Measurements from ENCODE around the gene ITPKB.

The ITPKB gene

DNA sequence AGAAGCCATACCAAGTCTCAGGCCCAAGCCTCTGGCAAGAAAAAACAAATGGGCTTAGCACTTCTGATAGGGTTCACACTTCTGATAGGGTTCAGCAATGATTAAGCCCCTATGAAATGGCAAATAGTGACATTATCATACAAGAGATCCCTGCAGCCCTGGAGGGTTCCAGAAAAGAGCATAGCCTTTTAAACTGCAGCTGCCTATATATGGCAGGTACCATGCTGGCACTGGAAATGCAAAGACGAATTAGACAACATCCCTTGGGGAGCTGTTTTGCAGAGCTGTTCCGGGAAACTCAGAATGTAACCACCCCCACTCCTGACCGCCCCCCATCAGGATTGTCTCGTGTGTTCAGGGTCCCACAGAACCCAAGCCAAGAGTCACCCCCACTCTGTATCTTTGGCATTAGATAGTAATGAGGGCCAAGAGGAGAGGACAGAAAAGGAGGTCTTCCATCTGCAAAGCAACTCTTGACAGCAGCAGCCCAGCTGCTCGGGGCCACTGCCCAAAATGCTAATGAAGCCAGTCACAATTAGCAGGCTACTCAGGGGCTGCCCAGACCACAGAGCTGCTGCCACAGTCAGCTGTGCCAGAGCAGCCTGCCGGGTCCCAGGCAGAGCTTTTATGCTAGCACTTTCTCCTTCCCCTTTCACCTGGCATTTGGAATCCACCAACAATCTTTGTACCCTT, 50.9 kb downstream of the ITPKB start:
- no peaks in the 10 kb centered on the region for H3K27me3 ChIP-seq (ENCODE audit: insufficient read depth, low read depth, severe bottlenecking)

DNA sequence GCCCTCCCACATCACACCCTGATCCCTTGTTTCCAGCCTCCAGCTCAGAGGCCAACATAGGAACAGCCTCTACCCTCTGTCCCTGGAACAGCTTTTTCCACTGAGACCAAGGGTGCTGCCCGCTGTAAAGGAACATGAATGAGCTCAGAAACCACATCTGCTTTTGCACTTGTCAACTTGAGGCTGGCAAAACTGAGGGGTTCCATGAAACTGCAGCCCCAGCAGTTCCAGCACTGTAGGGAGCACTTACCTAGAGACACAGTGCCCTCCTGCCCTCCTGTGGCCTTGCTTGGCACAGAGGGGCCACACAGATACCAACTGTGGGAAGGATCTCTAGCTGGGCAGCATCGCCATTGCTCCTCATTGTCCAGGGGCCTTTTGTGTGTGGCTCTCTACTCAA, 51.7 kb downstream of the ITPKB start:
- Histone ChIP-seq H3K9me3 (ENCODE audit: severe bottlenecking) (no peaks in the 10 kb centered on the region), H3K27ac (no peak overlapping the region), H3K27me3 (ENCODE audit: insufficient read depth, low read depth, severe bottlenecking) (no peaks in the 10 kb centered on the region), H3K36me3 (no peaks in the 10 kb centered on the region), H3K4me3 (ENCODE audit: low read depth, low read length) (no peak overlapping the region)
- no peak for DNase-seq
- TF ChIP-seq, protein P1, sequence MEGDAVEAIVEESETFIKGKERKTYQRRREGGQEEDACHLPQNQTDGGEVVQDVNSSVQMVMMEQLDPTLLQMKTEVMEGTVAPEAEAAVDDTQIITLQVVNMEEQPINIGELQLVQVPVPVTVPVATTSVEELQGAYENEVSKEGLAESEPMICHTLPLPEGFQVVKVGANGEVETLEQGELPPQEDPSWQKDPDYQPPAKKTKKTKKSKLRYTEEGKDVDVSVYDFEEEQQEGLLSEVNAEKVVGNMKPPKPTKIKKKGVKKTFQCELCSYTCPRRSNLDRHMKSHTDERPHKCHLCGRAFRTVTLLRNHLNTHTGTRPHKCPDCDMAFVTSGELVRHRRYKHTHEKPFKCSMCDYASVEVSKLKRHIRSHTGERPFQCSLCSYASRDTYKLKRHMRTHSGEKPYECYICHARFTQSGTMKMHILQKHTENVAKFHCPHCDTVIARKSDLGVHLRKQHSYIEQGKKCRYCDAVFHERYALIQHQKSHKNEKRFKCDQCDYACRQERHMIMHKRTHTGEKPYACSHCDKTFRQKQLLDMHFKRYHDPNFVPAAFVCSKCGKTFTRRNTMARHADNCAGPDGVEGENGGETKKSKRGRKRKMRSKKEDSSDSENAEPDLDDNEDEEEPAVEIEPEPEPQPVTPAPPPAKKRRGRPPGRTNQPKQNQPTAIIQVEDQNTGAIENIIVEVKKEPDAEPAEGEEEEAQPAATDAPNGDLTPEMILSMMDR (IDR thresholded peaks at IDR 0.05; ENCODE audit: low read depth, low read length): no peak

More for the DNA sequence above, 50.9 kb downstream of the ITPKB start:
- DNase-seq: no peak
- TF ChIP-seq, protein P1 (IDR thresholded peaks at IDR 0.05; ENCODE audit: low read depth, low read length): no peak
- Histone ChIP-seq H3K27ac (no peak overlapping the region), H3K9me3 (ENCODE audit: severe bottlenecking) (no peaks in the 10 kb centered on the region), H3K4me3 (ENCODE audit: low read depth, low read length) (no peak overlapping the region), H3K36me3 (no peaks in the 10 kb centered on the region)

DNA sequence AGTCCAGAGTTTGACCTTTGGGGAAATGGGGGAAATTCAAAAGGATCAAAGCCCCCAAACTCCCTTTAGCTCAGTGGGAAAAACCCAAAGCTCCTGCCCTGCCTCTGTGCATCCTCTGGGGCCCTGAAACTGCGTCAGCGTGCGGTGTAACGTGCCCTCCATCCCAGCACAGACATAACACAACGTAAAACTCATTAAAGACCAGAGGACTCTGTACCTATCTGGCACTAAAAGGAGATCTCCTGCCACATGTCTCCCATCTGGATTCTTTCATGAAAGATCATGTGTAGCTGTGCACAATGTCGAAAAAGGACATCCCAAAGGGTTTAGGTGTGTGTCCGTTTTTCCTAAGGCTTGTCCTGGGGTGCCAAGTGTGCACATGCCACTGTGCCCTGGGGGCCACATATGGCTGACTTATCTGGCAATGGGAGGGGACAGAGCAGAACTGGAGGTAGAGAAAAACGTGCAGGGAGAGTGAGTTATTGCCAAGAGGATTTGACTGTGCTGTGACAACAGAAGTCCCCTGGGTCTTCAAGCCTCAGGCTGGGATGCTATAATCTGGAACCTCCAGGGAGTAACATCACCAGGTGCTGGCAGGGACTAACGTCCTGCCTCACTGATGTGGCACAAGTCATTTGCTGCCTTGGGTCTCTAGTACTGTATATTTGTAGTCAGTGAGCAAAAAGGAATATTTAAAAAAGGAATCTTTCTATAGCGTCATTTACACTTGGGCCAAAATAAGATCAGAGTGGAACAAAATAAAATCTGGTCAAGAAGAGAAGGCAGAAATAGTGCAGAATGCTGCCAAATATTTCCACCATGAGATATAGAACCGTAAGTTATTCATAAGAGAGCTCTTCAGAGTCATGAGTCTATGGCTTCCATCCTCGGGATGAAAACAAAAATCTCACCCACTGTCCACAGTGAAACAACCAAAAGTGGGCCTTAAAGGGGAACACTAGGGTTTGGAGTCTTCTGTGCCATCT, 52.3 kb downstream of the ITPKB start:
- Histone ChIP-seq H3K9me3 (ENCODE audit: severe bottlenecking) (no peaks in the 10 kb centered on the region), H3K4me3 (ENCODE audit: low read depth, low read length) (no peak overlapping the region), H3K36me3 (no peaks in the 10 kb centered on the region), H3K27ac (no peak overlapping the region), H3K27me3 (ENCODE audit: insufficient read depth, low read depth, severe bottlenecking) (no peaks in the 10 kb centered on the region)
- no peak for DNase-seq
- TF ChIP-seq, protein P1 (IDR thresholded peaks at IDR 0.05; ENCODE audit: low read depth, low read length): no peak

DNA sequence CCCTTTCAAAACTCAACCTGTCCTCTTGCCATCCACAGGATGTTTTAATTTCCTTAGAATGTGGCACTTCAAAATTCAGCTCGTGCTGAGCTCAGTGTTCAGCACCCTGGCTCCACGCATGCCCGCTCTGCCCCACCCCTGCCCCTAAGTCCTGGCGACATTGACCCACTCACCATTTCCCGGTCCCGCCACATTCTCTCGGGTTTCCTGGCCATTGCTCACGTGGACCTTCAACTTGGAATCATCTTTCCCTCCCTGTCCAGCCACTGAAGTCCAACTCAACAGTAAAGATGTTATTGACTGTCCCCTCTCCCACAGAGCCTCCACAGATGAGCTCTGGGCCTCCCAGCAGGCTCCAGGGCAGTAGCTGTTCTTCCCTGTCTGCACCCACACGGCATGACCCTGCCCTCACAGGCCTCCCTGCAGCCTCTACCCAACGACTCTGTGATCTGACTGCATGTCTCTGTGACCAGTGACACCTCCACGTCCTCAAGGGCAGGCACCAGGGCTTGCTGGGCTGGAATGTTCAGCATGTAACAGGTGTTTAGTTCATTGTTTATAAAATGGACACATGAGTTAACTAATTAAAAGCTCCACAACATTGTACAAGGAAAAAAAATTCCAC, 53.8 kb downstream of the ITPKB start:
- TF ChIP-seq, protein P1 (IDR thresholded peaks at IDR 0.05; ENCODE audit: low read depth, low read length): no peak
- H3K36me3 ChIP-seq: no peaks in the 10 kb centered on the region
- no peaks in the 10 kb centered on the region for H3K9me3 ChIP-seq (ENCODE audit: severe bottlenecking)
- no peak overlapping the region for H3K4me3 ChIP-seq (ENCODE audit: low read depth, low read length)
- DNase-seq: no peak
- H3K27me3 ChIP-seq (ENCODE audit: insufficient read depth, low read depth, severe bottlenecking): no peaks in the 10 kb centered on the region
- no peak overlapping the region for H3K27ac ChIP-seq

DNA sequence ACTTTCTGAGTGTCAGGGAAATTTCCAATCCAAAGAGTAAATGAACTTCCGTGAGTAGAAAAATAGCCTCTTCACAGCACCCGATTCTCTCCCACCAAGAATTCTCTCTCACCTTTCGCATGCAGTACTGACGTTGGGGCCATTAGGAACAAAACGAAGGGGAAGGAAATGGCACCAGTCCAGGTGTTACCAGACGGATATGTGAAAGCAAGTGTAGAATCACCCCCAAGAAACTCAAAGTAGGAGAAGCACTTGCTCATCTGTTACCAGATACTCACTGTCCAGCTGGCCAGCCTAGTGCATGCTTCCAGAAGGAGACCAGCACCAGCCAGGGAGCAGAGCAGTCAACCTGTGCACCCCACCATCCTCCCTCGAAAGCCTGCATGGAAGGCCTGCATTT, 55.1 kb downstream of the ITPKB start:
- TF ChIP-seq, protein P1 (IDR thresholded peaks at IDR 0.05; ENCODE audit: low read depth, low read length): no peak

More for the DNA sequence above, 55.1 kb downstream of the ITPKB start:
- Histone ChIP-seq H3K36me3 (no peaks in the 10 kb centered on the region), H3K27ac (no peak overlapping the region), H3K9me3 (ENCODE audit: severe bottlenecking) (no peaks in the 10 kb centered on the region), H3K4me3 (ENCODE audit: low read depth, low read length) (no peak overlapping the region), H3K27me3 (ENCODE audit: insufficient read depth, low read depth, severe bottlenecking) (no peaks in the 10 kb centered on the region)
- DNase-seq: no peak

All from WERI-Rb-1 (cell line).